ENCODE results near the gene TIMM50. TPM values are rescaled to one million over a fixed set of nuclear protein-coding genes. Genes with fewer than 3 reads are reported as not detected.
A peak's percentile ranks its signal among the peaks of the same experiment; 100 is the strongest.
"Not testable (repeated sequence)": the region's sequence is repeated elsewhere in the genome, so short reads cannot be mapped to it uniquely, and the experiment has no call there.

TIMM50 gene
- total and polyA plus RNA-seq, 8 donors: 35.0 to 106 (median 50.5) TPM

- peak in 5 of 7 experiments; percentile 52 to 79 (median 76) for TF ChIP-seq CTCF (IDR thresholded peaks at IDR 0.05)
- TF ChIP-seq POLR2A (IDR thresholded peaks at IDR 0.05): no peak
- no peak for TF ChIP-seq POLR2AphosphoS5 (IDR thresholded peaks at IDR 0.05)
- no peak overlapping the region for H3K4me3 ChIP-seq
- H3K27ac ChIP-seq: peak overlapping the region in 1 of 5 donors; percentile 13
- intact Hi-C loops (cut with DNase I; ENCODE audit: low total_unique reads): loop anchor here (10.0 kb wide), 1 partner anchor 61 kb away; the partner anchor contains the start of gene EID2B
- peak; percentile 52 to 80 for DNase-seq
- H3K4me1 ChIP-seq: peaks cover 0 to 5% (median 0%) of the 10 kb centered on the region in 4 donors
- H3K36me3 ChIP-seq: peaks cover 67 to 86% (median 80%) of the 10 kb centered on the region in 4 donors
- no peaks in the 10 kb centered on the region for H3K27me3 ChIP-seq
- no peaks in the 10 kb centered on the region for H3K9me3 ChIP-seq
- WGBS, 5 donors: 48 to 51% (median 51%) methylated on average over 7 to 9 of the region's 9 CpGs
Observed at GRCh38 chr19:39474139-39474620, 6.5 kb upstream of the TIMM50 start.

- Histone ChIP-seq H3K4me3 (no peak overlapping the region), H3K27ac (no peak overlapping the region), H3K4me1 (peaks cover 6 to 10% (median 9%) of the 10 kb centered on the region in 4 donors), H3K27me3 (no peaks in the 10 kb centered on the region), H3K36me3 (peaks cover 51 to 70% (median 65%) of the 10 kb centered on the region in 4 donors), H3K9me3 (no peaks in the 10 kb centered on the region)
- TF ChIP-seq EP300 (IDR thresholded peaks at IDR 0.05) (no peak), POLR2A (IDR thresholded peaks at IDR 0.05) (no peak), CTCF (IDR thresholded peaks at IDR 0.05) (no peak), POLR2AphosphoS5 (IDR thresholded peaks at IDR 0.05) (no peak)
- intact Hi-C loops (cut with DNase I; ENCODE audit: low total_unique reads): loop anchor here (10.0 kb wide), 1 partner anchor 59 kb away; the partner anchor contains the start of gene EID2B
- no peak for DNase-seq
- WGBS, 5 donors: 87 to 100% (median 96%) methylated on average over 2 of the region's 2 CpGs
Observed at GRCh38 chr19:39475748-39476147, 4.9 kb upstream of the TIMM50 start.

GRCh38 chr19:39479319-39479801 is 1.3 kb upstream of the TIMM50 start:
- not testable (repeated sequence) for H3K9me3 ChIP-seq, DNase-seq, H3K27me3 ChIP-seq, H3K4me3 ChIP-seq
- peaks cover 19 to 51% (median 46%) of the 10 kb centered on the region in 4 donors for H3K36me3 ChIP-seq
- H3K27ac ChIP-seq: peak overlapping the region in 1 of 5 donors; percentile 91
- peaks cover 15 to 28% (median 21%) of the 10 kb centered on the region in 4 donors for H3K4me1 ChIP-seq
- 68 to 75% (median 72%) methylated on average over 11 of the region's 11 CpGs for WGBS, 5 donors
- intact Hi-C loops (cut with DNase I; ENCODE audit: low total_unique reads): loop anchor here (10.0 kb wide), 1 partner anchor 55 kb away; the partner anchor contains the start of gene EID2B

GRCh38 chr19:39479916-39480315 is 722 bp upstream of the TIMM50 start:
- peak overlapping the region; percentile 90 to 98 (median 93) for H3K4me3 ChIP-seq
- no peak for TF ChIP-seq CTCF (IDR thresholded peaks at IDR 0.05)
- TF ChIP-seq EP300 (IDR thresholded peaks at IDR 0.05): no peak
- no peak for TF ChIP-seq POLR2A (IDR thresholded peaks at IDR 0.05)
- no peak for TF ChIP-seq POLR2AphosphoS5 (IDR thresholded peaks at IDR 0.05)
- no peak for DNase-seq
- H3K36me3 ChIP-seq: peaks cover 14 to 51% (median 46%) of the 10 kb centered on the region in 4 donors
- 31 to 43% (median 41%) methylated on average over 10 of the region's 10 CpGs for WGBS, 5 donors
- peaks cover 15 to 28% (median 21%) of the 10 kb centered on the region in 4 donors for H3K4me1 ChIP-seq
- H3K27ac ChIP-seq: peak overlapping the region; percentile 80 to 91 (median 86)
- intact Hi-C loops (cut with DNase I; ENCODE audit: low total_unique reads): loop anchor here (10.0 kb wide), 1 partner anchor 55 kb away; the partner anchor contains the start of gene EID2B
- H3K9me3 ChIP-seq: no peaks in the 10 kb centered on the region
- H3K27me3 ChIP-seq: no peaks in the 10 kb centered on the region

GRCh38 chr19:39481229-39481545 is 549 bp downstream of the TIMM50 start:
- Histone ChIP-seq H3K4me3 (peak overlapping the region; percentile 90 to 98 (median 93)), H3K27ac (peak overlapping the region in 4 of 5 donors; percentile 80 to 91 (median 86)), H3K36me3 (peaks cover 18 to 51% (median 46%) of the 10 kb centered on the region in 4 donors), H3K27me3 (no peaks in the 10 kb centered on the region), H3K9me3 (no peaks in the 10 kb centered on the region), H3K4me1 (peaks cover 15 to 28% (median 21%) of the 10 kb centered on the region in 4 donors)
- no peak for DNase-seq
- intact Hi-C loops (cut with DNase I; ENCODE audit: low total_unique reads): no loop called here
- TF ChIP-seq EP300 (IDR thresholded peaks at IDR 0.05) (no peak), POLR2A (IDR thresholded peaks at IDR 0.05) (no peak), CTCF (IDR thresholded peaks at IDR 0.05) (no peak), POLR2AphosphoS5 (IDR thresholded peaks at IDR 0.05) (no peak)
- 0 to 2% (median 1%) methylated on average over 12 of the region's 12 CpGs for whole genome bisulfite sequencing, 5 donors
